ENCODE measurements around the gene LSM14A.
"Not testable (repeated sequence)": the region's sequence is repeated elsewhere in the genome, so short reads cannot be mapped to it uniquely, and the experiment has no call there.

The LSM14A gene

DNA sequence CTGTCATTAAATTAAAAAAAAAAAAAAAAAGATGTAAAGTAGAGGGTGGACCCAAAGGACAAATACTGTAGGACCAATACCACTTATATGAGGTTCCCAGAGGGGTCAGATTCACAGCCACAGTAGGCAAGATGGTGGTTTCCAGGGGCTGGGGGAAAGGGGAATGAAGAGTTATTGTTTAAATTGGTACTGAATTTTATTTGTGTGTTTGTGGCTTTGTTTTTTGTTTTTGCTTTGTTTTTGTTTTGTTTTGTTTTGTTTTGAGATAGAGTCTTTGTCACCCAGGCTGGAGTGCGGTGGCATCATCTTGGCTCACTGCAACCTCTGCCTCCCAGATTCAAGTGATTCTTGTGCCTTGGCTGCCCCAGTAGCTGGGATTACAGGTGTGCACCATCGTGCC, 17.9 kb upstream of the LSM14A start:
- no peak for DNase-seq
- intact Hi-C loops (cut with DNase I): no loop called here

DNA sequence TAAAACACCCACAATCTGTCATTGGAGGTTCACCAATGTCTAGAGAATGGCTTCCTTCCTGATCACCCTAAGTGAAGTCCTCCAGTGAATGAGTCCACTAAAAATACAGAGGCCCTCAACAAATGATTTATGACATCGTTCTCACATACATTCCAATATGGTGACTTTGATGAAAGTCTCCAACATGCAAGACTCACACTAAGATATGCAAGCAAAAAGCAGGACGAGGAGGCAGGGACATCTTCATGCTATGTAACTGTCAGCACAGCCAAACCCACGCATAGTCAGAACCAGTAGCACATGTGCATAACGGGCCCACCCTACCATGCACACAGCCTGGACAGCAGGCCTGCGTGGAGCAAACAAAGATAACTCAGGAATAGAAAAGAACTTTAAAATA, 16.6 kb upstream of the LSM14A start:
- no peak for DNase-seq

DNA sequence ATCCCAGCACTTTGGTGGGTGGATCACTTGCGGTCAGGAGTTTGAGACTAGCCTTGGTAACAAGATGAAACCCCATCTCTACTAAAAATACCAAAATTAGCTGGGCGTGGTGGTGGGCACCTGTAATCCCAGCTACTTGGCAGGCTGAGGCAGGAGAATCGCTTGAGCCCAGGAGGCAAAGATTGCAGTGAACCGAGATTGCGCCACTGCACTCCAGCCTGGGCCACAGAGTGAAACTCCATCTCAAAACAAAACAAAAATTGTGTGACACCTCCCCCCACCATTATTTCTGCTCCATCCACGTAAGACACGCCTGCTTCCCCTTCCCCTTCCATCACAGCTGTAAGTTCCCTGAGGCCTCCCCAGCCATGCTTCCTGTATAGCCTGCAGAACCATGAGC, 13.3 kb upstream of the LSM14A start:
- DNase-seq; intact Hi-C loops (cut with DNase I): not testable (repeated sequence)

More for the DNA sequence above, 16.6 kb upstream of the LSM14A start:
- intact Hi-C loops (cut with DNase I): no loop called here

DNA sequence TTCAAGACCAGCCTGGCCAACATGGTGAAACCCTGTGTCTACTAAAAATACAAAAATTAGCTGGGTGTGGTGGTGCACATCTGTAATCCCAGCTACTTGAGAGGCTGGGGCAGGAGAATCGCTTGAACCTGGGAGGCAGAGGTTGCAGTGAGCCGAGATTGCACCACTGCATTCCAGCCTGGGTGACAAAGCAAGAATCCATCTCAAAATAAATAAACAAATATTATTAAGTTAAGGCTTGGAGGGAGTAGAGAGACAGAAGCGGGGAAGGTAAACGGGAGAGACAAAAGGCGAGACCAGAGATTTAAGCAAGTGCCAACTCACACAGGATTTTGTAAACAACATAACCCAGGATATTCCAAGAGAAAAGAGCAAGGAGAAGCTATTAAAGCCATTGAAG, 12.8 kb upstream of the LSM14A start:
- DNase-seq; intact Hi-C loops (cut with DNase I): not testable (repeated sequence)

DNA sequence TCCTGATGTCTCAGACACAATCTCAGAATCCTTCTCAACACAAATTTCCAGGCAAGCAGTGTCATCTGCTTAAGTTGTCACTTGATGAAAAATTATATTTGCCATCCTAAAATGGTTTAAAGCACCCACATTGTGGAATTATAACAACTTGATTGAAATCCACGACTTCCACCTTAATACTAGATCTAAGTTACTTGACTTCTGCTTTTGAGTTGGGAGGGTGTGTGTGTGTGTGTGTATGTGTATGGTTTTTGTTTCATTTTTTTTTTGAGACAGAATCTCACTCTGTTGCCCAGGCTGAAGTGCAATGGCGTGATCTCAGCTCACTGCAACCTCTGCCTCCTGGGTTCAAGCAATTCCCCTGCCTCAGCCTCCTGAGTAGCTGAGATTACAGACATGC, 10.4 kb upstream of the LSM14A start:
- intact Hi-C loops (cut with DNase I); DNase-seq: not testable (repeated sequence)

DNA sequence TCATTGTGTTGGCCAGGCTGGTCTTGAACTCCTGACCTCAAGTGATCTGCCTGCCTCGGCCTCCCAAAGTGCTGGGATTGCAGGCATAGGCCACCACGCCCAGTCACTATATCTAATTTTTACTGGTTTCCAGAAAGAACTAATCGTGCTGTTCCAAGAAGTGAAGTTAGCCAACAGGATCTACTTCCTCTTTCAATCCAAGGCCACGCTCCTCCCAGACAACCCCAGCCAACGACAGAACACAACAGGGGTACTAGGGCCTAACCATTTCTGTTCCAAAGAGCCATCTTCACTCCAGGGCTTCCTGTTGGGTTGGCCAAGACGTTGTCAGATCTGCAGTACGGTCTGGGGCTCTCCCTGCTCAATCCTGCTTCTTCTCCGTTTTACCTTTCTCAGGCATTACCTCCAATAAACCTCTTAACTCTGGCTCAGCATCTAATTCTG, 7.0 kb upstream of the LSM14A start:
- intact Hi-C loops (cut with DNase I): no loop called here
- no peak for DNase-seq

DNA sequence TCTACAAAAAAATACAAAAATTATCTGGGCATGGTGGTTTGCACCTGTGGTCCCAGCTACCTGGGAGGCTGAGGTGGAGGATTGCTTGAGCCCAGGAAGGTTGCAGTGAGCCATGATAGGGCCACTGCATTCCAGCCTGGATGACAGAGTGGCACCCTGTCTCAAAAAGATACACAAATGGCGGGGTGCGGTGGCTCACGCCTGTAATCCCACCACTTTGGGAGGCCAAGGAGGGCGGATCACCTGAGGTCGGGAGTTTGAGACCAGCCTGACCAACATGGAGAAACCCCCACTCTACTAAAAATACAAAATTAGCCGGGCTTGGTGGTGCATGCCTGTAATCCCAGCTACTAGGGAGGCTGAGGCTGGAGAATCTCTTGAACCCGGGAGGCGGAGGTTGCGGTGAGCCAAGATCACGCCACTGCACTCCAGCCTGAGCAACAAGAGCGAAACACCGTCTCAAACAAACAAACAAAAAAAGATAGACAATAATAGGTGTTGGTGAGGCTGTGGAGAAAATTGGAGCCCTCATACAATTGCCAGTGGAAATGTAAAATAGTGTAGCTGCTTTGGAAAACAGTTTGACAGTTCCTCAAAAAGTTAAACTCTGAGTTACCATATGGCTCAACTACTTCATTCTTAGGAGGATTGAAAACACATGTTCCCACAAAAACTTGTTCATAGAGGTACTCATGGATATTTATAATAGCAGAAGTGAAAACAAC, 2.7 kb upstream of the LSM14A start:
- intact Hi-C loops (cut with DNase I); DNase-seq: not testable (repeated sequence)

DNA sequence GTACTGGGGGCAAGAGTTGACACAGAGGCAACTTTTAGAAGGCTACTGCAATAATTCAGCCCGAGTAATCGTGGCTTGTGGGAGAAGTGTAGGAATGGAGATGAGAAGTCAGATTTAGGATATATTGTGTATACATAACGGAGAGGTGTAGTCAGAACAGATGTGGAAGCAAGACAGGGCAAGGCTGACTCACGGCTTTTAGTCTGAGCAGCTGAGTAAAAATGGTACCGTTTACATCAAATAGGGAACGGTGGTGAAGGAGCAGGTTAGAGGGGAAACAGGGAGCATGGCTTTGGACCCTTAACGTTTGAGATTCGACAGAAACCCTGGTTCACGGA, 796 bp upstream of the LSM14A start:
- intact Hi-C loops (cut with DNase I): no loop called here
- DNase-seq: peak in 9 of 42 donors; percentile 4 to 52 (median 17)

DNA sequence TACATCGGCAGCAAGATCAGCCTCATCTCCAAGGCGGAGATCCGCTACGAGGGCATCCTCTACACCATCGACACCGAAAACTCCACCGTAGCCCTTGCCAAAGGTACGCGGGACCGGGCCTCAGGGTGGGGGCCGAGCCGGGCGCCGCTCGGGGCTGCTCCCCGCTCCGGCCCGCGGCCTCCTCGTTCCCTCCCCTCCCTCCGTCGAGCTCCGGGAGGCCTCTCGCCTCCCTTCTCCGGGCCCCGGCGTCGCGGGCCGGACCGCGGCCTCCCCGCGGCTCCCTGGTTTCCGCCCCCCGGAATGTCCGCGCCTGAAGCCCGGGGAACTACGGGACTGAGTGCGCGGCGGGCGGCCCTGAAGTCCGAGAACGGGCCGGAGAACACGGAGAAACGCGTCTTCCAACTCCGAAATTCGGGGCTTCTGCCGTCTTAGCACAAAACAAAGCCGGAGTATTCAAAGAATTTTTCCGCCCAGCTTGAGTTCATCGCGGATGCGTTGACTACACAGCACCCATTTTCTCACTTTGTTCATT, 423 bp downstream of the LSM14A start:
- DNase-seq: peak in 23 of 42 donors; percentile 9 to 59 (median 31)
- intact Hi-C loops (cut with DNase I): no loop called here

DNA sequence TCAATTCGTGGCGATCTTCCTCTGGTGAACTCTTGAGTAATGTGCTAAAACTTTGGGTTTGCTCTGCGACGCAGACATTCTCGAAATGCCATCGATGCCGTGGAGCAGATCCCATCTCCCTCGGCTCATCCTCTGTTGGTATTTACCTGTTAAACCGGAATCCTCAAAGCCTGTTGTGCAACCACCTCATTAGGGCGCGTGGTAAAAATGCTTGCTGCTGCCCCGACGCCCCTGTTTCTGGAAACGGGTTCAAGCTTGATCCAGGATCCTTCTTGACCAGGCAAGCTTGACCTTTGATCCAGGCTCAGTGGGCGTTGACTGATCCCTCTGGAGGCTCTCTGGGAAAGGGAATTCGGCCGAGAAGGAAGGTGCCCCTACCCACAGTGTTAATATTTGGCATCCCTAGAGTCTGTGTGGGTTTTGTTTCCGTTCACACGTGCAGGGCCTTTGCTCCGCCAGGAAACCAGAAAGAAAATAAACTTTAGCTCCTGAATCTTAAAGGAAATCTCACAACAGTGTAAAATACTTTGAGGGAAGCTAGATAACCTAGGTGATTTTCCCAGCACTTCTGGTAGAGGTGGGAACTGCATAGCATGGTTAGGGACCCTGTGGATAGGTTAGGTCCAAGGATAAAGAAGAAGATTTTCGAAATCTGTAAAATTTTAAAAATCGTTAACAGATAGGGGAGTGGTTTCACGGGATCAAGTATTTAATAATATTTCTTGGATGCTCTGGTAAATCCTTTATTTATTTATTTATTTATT, 1.1 kb downstream of the LSM14A start:
- DNase-seq: peak in 10 of 42 donors; percentile 10 to 45 (median 14)
- intact Hi-C loops (cut with DNase I): no loop called here

DNA sequence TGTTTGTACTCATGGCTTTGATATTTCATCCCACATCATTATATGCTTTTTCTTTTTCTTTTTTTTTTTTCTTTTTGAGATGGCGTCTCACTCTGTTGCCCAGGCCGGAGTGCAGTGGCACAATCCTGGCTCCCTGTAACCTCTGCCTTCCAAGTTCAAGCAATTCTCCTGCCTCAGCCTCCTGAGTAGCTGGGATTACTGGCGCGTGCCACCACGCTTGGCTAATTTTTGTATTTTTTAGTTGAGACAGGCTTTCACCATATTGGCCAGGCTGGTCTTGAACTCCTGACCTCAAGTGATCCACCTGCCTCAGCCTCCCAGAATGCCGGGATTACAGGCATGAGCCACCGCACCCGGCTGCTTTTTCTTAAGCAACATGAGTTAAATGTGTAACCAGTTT, 2.9 kb downstream of the LSM14A start:
- DNase-seq; intact Hi-C loops (cut with DNase I): not testable (repeated sequence)

DNA sequence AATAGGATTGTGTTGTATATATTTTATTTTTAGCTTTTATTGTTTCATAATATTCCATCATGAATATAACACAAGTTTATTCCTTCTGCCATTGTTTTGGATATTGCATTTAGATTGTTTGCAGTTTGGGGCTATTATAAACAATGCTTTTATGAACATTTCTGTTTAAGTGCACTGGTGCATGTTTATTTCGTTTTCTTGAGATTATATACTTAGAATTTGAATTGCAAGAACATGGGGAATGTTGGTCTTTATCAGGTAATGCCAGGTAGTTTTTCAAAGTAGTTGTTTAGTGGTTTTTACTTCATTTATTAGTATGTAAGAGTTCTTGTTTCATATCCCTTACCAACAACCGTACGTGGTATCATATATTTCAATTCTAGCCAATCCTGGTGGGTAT, 4.3 kb downstream of the LSM14A start:
- DNase-seq: no peak
- intact Hi-C loops (cut with DNase I): no loop called here

DNA sequence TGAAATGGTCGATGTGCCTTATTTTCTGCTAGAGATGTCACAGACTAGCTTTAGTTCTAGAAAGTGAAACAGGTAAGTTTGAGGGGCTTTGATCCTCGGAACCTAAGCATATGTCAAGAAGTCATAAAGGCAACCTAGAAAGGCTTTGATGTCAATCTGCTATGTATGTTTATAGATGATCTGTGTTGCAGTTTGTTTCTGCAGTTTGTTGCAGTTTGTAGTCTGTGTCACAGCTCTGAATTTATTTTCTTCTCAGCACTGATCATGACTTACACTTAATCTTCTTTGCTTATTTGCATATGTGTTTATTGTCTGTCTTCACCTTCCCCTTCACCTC, 5.9 kb downstream of the LSM14A start:
- DNase-seq: no peak
- intact Hi-C loops (cut with DNase I): no loop called here

DNA sequence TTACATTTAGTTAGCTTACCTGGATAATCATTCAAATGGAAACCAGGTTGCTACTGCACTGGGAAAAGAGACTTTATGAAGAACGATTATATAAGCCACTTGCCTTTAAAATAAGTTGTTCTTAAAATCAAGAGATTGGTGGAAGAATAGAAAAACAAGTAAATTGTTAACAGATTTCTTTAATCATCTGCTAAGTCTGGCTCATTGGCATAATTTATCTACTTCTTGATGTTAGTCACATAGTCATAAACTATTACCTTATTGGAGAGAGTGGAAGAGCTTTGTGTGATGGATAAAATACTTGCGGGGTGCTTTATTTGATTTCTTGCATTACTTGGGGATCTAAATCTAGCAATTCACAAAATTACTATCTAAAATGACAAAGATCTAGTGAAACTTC, 6.8 kb downstream of the LSM14A start:
- intact Hi-C loops (cut with DNase I): no loop called here
- DNase-seq: no peak

DNA sequence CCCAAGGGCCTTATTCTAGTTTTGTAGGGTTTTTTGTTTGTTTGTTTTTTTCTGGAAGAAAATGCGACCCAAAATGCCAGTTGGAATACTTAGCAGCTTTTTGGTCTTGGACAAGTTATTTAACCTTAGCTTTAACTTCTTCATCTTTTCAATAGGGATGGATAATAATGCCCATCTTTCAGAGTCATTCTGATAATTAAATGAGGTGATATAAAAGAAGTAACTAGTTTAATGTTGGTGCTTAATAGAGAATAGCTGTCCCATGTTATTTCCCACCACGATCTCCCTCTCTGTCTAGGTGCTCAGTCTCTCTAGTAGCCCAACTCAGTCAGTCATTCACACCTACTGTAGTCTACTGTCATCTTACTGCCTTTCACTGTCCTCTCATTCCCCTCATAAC, 8.0 kb downstream of the LSM14A start:
- no peak for DNase-seq
- intact Hi-C loops (cut with DNase I): no loop called here

DNA sequence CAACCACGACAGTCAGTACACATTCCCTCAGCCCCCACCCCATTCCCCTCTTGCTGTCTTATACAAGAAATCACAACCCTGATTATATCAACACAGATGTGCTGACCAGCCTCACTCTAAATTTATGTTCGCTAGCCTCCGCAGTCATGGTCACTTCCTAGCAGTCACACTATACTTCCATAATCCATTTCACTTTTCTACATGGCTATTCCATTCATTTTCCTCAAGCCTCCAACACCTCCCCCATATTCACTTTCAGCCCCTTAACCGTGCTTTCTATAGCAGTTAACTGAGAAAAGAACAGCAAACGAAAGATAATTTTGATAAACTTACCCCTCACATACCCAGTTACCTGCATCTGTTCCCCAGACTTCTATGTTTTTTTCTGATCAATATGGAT, 8.4 kb downstream of the LSM14A start:
- no peak for DNase-seq
- intact Hi-C loops (cut with DNase I): no loop called here

DNA sequence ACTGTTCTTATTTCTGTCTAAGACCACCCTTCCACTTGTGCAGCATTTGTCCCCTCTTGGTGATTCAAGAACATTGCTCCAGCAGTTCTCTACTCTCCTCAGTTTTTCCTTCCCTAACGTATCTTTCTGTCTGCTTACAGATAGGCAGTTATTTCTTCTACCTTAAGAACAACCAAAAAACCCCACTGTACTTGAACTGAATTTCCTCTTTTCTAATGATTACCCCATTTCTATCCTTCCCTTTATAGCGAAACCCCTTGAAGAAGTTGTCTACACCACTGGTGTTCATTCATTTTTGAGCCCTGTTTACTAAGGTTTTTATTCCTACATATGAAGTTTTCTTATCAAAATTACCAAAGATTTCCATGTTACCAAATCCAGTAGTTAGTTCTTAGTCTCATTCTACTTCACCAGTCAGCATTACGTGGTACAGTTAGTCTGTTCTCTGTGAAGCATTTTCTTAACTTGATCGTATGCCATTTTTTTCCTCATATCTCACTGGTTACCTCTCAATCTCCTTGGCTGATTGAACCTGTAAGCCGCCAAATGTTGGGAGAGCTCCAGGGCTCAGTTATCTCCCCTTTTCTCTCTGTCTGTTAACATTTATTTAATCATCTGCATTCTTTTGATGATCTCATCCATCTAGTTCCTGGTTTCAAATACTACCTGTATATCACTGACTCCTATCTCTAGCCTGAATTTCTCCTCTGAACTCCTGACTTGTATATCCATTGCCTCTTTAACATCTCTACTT, 9.0 kb downstream of the LSM14A start:
- DNase-seq: no peak
- intact Hi-C loops (cut with DNase I): no loop called here

DNA sequence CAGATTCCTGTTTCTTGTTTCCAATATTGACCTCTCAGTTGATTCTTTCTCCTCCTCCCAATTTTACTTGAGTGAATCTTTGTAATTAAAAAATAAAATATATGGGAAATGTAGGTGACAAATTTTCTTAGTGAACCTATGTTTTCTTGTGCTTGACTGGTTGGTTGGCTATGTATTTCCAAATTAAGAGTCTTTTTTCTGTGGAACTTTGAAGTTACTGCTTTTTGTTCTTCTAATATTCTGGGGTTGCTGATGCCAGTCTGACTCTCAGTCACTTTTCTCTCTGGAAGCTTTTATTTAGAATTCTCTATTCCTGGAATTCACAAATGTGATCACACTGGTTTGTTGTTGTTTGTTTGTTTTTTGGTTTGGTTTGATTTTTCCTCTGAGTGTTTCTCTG, 9.8 kb downstream of the LSM14A start:
- DNase-seq: no peak
- intact Hi-C loops (cut with DNase I): no loop called here

DNA sequence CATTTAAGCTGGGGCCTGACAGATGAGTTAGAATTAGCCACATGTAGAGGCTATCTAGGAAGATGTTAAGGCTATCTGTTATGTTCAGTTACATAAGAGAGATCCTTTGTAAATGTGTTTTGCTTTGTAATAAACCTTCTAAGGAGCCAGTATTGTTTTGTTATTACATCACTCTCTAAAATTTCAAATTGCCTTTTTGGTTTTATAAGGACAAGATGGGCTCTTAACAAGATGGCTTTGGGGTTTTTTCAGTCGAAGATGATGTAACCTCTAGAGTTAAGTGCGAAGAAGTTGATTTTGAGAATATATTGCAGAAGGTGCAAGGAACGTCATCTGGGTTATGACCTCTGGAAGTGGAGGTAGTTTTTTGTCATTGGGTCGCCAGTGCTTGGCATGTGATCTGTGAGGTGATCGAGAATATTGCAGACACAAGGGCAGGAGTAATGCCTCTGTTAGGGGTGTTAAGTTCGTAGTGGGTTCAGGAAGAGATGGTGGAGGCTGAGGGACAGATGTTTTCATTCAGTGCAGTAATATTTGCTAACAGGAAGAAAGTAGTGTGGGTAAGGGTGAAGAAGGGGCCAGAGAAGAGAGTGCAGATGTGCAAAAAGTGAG, 12.7 kb downstream of the LSM14A start:
- DNase-seq: no peak
- intact Hi-C loops (cut with DNase I): no loop called here

DNA sequence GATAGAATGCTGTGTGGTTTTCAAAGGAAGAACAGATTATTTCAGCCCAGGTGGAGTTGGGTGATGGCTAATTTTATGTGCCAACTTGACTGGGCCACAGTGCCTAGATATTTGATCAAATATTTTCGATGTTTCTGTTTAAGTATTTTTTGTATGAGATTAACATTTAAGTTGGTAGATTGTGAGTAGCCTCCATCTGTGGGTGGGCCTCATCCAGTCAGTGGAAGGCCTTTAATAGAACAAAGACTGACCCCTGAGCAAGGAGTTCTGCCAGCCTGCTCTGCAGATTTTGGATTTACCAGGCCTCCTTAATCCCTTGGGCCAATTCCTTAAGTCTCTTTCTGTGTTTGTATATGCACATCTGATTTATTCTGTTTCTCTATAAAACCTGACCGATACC, 13.9 kb downstream of the LSM14A start:
- intact Hi-C loops (cut with DNase I): no loop called here
- no peak for DNase-seq

All from head of caudate nucleus (tissue), 42 donors.